Choroid plexus epithelial cell (primary cell): ENCODE data around the gene CRELD2.

Experiments
- DNase-seq: peaks from one replicate; pipeline ENCODE4 v3.0.0-alpha.2; 2010; ENCODE audit warnings: low read depth
- H3K4me3 ChIP-seq: 2 replicates; pipeline ENCODE4 v1.5.1; 2011; ENCODE audit warnings: low read depth, mild to moderate bottlenecking, control low read depth, low read length, moderate library complexity
- TF ChIP-seq, protein P1 (sequence below): conservative IDR thresholded peaks from 2 replicates; pipeline ENCODE4 v1.5.1; 2011; ENCODE audit warnings: low read depth, mild to moderate bottlenecking, control low read depth, inconsistent platforms, low read length, moderate library complexity

CRELD2 gene

DNA sequence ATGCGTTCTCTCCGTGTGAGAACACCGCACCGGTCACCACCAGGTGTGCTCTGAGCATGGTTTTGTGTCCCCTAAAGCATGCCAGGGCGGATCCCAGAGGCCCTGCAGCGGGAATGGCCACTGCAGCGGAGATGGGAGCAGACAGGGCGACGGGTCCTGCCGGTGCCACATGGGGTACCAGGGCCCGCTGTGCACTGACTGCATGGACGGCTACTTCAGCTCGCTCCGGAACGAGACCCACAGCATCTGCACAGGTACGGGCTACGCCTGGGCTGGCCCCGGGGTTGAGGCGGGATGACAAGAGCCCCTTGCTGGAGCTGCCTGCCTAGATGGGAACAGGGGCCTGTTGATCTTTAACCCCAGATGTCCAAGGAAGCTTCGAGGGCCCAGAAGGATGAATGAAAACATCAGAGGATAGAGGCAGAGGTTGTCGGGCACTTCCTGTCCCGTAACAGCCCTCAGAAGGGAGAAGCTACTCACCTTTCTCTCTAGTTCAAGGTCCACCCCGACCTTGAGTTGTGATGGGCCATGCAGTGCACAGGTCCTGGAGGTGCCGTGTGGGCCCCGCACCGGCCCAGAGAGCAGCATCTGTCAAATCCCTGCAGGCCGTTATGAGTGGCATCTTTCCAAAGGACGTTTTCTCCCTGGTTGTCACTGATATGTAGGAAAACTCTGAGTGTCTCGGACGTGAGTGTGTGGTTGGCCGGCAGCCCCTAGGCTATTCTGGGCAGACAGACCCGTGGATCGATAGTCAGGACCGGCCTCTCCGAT lies 3.3 kb downstream of the CRELD2 start:
- TF ChIP-seq, protein P1, sequence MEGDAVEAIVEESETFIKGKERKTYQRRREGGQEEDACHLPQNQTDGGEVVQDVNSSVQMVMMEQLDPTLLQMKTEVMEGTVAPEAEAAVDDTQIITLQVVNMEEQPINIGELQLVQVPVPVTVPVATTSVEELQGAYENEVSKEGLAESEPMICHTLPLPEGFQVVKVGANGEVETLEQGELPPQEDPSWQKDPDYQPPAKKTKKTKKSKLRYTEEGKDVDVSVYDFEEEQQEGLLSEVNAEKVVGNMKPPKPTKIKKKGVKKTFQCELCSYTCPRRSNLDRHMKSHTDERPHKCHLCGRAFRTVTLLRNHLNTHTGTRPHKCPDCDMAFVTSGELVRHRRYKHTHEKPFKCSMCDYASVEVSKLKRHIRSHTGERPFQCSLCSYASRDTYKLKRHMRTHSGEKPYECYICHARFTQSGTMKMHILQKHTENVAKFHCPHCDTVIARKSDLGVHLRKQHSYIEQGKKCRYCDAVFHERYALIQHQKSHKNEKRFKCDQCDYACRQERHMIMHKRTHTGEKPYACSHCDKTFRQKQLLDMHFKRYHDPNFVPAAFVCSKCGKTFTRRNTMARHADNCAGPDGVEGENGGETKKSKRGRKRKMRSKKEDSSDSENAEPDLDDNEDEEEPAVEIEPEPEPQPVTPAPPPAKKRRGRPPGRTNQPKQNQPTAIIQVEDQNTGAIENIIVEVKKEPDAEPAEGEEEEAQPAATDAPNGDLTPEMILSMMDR, result no peak
- DNase-seq, result no peak
- no peak overlapping the region for H3K4me3 ChIP-seq

DNA sequence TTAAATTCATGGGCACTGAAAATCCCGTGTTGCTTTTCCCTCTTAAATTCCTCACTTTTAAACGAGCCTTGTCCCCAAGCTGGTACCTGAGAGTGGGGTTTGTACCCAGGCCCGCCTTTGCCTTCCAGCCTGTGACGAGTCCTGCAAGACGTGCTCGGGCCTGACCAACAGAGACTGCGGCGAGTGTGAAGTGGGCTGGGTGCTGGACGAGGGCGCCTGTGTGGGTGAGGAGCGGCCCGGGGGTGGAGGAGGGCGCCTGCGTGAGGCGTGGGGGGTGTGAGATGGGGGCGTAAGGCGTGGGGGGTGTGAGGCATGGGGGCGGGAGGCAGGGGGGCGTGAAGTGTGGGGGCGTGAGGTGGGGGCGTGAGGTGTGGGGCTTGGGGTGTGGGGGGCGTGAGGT lies 4.0 kb downstream of the CRELD2 start:
- TF ChIP-seq, protein P1, result no peak
- no peak for DNase-seq
- no peak overlapping the region for H3K4me3 ChIP-seq

DNA sequence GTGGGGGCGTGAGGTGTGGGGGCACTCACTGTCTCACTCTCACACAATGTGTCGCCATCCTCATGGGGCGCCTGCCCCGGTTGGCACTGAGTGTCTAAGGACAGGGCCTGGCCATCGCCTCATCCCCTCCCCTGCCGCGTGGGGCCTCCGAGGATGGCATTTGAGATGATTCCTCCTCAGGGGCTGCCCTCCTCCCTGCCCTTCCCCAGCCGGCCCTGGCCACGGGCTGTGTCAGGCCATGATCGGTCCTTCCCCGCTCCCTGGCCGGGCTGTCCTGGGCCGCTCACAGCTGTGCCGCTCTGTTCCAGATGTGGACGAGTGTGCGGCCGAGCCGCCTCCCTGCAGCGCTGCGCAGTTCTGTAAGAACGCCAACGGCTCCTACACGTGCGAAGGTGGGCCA lies 4.5 kb downstream of the CRELD2 start:
- no peak for DNase-seq
- no peak overlapping the region for H3K4me3 ChIP-seq
- TF ChIP-seq, protein P1, result no peak

DNA sequence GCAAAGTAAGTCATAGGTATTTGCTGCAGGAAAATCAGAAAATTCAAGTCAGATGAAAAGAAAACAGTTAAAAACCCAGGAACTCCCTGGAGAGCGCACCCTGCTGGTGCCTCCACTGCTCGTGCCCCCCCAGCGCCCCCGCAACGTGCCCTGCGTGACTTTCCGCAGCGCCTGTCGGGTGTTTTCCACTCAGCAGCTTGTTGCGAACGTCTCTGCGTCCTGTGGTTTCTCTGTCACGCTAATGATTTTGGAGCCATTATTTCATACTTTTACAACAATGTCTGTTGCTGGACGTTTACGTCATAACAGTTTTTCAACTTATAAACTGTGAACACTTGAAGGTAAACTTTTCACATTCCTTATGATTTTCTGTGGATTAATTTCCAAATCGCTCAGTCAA lies 5.0 kb downstream of the CRELD2 start:
- H3K4me3 ChIP-seq, result no peak overlapping the region
- DNase-seq, result no peak
- TF ChIP-seq, protein P1, result peak; percentile 37

DNA sequence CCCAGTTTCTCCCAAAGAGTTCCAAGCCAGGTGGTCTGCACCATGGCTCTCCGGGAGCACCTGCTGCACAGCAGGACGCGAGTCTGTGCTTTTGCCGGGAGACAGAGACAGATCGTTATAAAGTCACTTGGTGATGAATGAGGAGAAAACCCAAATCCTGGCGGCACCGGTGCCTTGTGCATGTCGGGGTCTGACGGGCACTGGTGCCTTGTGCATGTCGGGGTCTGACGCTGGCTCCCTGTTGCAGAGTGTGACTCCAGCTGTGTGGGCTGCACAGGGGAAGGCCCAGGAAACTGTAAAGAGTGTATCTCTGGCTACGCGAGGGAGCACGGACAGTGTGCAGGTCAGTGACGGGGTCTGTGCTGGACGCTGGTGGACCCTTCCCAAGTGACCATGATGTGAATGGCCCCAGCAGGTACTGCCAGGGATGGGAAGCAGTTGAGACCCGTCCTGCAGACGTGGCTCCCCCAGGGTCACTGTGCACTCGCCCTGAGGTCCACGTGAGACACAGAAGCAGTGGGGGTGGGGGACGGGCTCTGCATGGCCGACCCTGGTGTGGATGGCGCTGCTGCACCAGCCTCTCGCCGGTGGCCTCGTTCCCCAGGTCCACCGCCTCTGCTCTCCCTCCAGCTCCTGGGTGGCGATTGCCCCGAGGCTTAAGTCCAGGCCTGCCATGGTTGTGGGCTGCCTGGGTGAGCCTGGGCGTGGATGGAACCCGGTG lies 5.8 kb downstream of the CRELD2 start:
- H3K4me3 ChIP-seq, result no peak overlapping the region
- TF ChIP-seq, protein P1, result no peak
- no peak for DNase-seq

DNA sequence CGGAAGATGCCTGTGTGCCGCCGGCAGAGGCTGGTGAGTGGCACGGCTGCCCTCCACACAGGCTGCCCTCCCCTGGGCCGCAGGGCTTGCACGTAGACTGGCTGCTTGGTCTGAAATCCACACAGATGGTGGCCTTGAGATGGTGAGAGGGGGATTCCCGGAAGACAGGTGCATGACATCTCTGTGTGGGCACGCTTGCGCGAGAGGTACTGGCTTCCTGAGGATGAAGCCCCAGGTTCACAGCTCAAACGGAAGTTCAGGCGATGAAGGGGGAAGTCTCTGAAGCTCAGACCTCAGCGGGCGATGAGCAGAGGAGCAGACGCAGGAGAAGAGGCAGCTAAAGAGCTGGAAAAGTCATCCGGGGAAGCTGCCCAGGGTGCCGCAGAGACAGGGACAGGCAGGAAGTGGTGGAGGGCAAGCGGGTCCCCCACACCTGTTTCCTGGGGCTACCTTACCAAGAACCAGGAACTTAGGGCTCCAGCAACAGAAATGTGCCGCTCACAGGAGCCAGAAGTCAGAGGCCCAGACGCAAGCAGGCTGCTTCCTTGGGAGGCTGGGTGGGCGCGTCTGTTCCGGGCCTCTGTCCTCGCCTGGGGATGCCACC lies 7.2 kb downstream of the CRELD2 start:
- H3K4me3 ChIP-seq, result no peak overlapping the region
- DNase-seq, result no peak
- TF ChIP-seq, protein P1, result no peak

DNA sequence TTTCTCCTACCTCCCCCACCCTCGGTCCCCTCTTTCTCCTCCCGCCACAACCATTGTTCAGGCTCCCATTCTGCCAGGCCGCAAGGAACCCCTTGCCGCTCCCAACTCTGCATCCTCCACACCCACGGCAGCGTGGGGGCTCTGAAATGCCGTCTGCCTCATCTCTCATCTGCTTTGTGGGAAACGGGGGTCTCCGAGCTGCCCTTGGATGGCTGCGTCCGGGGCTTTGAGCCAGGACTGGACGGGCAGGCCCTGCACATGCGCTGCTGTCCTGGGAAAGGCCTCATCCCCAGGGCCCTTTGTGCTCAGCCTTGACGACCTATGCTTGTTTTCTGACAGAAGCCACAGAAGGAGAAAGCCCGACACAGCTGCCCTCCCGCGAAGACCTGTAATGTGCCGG lies 8.5 kb downstream of the CRELD2 start:
- DNase-seq, result no peak
- no peak overlapping the region for H3K4me3 ChIP-seq
- TF ChIP-seq, protein P1, result no peak
